Skeletal muscle cell (primary cell): ENCODE measurements around the gene CFAP61.

Experiments used
- DNase-seq: peaks from one replicate; pipeline ENCODE4 v3.0.0-alpha.2; 2010; ENCODE audit warnings: low read depth
- H3K4me3 ChIP-seq: 2 replicates; pipeline ENCODE4 v1.5.1; 2011; ENCODE audit warnings: low read depth, mild to moderate bottlenecking, control low read depth, low read length, moderate library complexity

CFAP61 gene

DNA sequence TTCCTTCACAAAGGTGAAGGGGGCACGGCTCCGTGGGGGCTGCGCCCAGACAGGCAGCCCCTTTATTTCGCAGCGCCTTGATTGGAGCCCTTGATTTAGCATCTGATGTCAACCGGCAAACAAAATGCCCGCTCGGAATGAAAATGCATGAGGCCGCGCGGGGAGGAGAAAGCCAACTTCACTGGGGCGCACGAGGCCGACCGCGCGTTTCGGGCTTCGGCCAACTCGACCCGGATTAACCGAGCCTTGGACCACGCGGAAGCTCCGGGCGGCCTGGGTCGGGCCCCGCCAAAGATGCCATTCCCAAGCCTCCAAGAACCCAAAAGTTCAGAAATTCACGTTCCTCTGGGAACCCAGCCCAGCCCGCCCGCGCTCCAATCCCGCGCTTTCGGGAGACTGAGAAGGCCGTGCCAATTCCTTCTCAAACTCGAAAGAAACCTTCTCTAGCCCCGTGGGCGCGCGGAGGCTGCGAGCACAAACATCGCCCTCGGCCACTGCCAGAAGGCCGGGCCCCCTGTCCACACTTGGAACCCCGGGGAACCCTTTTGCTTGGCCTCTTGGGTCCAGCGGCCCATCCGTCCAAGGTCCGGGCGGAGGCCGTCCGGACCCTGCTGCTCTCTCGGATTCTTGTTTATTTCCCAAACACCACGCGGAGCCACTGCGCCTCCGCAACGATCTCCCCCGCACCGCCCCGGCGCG is 314.7 kb downstream of the CFAP61 start:
- no peak overlapping the region for H3K4me3 ChIP-seq
- DNase-seq, result no peak

DNA sequence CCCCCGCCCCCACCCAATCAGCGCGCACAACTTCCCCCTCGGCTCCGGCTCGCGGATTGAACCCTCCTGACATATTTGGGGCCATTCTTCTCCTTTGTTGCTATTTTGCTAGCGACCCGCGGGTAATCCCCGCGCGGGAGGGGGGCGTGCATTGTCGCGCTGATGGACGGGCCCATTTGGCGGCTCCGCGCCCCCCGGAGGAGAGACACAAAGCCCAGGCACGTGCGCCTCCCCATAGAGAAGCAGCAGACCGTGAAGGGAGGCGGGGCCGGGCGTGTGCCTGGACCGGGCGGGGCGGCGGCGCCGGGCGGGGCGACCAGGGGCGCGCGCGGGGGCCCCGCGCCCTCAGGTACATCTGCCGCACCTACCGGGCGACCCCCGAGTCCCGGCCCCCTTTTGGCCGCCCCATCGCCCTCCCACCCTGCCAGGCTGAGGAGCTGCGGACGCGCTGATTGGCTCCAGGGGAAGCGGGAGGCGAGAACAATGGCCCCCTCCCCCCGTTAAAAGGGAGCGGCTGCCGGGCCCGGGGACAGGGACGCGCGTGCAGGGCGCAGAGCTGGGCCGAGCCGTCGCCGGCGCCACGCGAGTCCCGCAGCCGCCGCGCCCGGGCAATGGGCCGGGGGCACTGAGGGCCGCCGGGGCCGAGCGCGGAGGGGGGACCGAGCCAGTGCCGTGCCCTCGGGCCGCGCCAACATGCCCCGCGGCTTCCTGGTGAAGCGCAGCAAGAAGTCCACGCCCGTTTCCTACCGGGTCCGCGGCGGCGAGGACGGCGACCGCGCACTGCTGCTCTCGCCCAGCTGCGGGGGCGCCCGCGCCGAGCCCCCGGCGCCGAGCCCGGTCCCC is 315.5 kb downstream of the CFAP61 start, which contains the start of gene INSM1:
TSS of gene INSM1 (plus strand) at position 530 of the 843 bp plus-strand sequence. CDS start at position 694, 164 bp downstream.
- no peak for DNase-seq
- peak within 1 kb of the TSS; percentile 18 for H3K4me3 ChIP-seq

DNA sequence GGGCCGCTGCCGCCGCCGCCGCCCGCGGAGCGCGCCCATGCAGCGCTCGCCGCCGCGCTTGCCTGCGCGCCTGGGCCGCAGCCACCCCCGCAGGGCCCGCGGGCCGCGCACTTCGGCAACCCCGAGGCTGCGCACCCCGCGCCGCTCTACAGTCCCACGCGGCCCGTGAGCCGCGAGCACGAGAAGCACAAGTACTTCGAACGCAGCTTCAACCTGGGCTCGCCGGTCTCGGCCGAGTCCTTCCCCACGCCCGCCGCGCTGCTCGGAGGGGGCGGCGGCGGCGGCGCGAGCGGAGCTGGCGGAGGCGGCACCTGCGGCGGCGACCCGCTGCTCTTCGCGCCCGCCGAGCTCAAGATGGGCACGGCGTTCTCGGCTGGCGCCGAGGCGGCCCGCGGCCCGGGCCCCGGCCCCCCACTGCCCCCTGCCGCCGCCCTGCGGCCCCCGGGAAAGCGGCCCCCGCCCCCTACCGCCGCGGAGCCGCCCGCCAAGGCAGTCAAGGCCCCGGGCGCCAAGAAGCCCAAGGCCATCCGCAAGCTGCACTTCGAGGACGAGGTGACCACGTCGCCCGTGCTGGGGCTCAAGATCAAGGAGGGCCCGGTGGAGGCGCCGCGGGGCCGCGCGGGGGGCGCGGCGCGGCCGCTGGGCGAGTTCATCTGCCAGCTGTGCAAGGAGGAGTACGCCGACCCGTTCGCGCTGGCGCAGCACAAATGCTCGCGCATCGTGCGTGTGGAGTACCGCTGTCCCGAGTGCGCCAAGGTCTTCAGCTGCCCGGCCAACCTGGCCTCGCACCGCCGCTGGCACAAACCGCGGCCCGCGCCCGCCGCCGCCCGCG is 316.3 kb downstream of the CFAP61 start:
- peak overlapping the region; percentile 18 for H3K4me3 ChIP-seq
- no peak for DNase-seq

GRCh38 chr20:20369250-20370093 is 317.1 kb downstream of the CFAP61 start:
- DNase-seq, result no peak
- no peak overlapping the region for H3K4me3 ChIP-seq

DNA sequence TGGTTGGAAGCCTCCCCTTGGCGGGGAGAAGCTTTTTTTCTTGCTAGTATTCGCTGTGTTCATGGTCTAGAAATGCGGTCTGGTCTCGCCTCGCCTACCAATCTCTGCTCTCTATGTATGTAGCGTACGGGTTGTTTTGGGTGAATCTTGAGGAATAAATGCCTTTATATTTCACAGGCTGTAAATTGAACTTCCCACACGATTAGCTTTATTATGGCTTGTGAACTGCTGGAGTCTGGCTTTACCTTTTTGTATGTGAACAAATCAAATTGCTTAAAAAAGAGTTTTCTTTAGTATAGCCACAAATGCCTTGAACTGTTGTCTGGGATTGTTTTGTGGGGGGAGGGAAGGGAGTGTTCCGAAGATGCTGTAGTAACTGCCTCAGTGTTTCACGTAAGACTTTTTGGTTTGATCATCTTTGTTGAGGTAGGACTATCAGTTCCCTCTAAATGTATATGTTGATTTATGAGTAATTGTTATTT is 317.8 kb downstream of the CFAP61 start:
- H3K4me3 ChIP-seq, result no peak overlapping the region

GRCh38 chr20:20371083-20371482 is 318.8 kb downstream of the CFAP61 start:
- no peak for DNase-seq
- no peak overlapping the region for H3K4me3 ChIP-seq

More for the DNA sequence above, 317.8 kb downstream of the CFAP61 start:
- DNase-seq, result no peak

GRCh38 chr20:20371681-20372080 is 319.3 kb downstream of the CFAP61 start:
- no peak overlapping the region for H3K4me3 ChIP-seq
- no peak for DNase-seq

GRCh38 chr20:20373091-20373571 is 320.8 kb downstream of the CFAP61 start:
- no peak overlapping the region for H3K4me3 ChIP-seq
- peak; percentile 49 for DNase-seq

DNA sequence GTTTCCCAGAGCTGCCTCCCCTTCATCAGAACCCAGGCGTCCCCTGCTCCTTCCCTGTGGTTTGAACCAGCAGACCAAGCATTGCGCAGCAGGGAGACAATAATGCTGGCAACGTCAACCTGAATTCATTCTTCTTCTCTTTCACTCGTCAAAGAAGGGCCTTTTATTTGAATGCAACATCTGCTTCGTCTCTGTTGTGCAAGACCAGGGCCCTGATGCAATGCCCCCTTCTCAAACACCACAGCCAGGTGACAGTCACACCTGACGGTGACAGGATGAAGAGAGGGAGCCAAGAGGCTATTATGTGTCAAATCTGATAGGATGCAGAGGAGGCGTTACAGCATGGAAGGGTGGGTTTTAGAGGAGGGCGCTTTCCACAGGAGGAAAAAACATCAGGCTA is 323.5 kb downstream of the CFAP61 start:
- H3K4me3 ChIP-seq, result no peak overlapping the region
- no peak for DNase-seq

GRCh38 chr20:20386192-20386591 is 333.9 kb downstream of the CFAP61 start:
- DNase-seq, result no peak
- no peak overlapping the region for H3K4me3 ChIP-seq

DNA sequence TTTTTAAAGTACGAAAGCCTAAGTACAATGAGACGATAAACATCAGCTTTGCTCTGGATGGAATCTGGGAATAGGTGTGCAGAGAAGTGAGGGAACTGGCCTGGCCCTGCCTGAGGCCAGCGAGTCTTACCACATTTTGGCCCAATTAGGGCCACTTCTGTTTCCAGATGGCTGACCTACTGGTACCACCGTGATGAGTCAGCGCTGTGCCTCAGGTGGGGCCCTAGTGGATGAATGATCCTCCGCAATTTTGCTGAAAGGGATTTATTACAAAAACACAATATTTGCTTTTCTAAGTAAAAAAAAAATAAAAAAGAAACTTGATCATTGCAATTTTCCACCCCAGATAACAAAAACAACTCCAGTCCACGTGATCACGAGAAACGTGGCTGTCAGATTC is 338.1 kb downstream of the CFAP61 start:
- DNase-seq, result no peak
- no peak overlapping the region for H3K4me3 ChIP-seq

DNA sequence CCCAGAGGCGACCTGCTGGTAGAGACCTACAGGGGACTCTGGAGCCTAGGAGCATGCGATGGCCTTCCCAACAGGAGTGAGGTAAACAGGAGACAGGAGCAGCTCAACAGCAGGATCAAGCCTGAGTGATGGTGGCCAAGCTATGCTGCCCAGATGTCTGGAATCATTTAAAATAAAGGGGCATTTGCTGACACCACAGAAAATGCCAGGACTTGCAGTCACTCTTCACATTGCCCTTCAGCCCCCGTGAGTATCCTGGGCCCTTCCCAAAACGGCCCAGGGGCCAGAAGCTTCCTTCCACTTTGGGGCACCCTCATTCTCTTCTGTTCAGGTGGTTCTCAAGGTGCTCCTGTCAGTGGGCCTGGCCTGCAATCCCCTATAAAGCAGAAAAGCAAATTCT is 338.8 kb downstream of the CFAP61 start:
- H3K4me3 ChIP-seq, result no peak overlapping the region
- no peak for DNase-seq

DNA sequence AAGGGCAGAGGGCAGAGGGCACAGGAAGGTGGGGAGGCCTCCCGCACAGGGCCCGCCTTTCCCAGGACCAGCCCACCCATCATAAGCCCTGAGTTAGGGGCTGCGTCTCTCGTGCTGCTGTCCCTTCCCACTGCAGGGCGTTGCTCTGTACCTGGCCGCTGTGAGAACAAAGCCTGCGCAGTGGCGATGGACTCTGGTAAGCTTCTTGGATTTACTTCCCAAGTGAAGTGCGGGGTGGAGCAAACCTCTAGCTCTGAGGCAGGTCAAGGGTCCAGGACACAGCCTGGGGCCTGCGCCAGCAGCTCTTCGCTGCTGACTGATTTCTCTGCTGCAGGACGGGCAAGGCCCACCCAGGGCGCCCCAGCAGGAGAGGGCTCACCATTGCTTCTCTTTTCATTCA is 339.4 kb downstream of the CFAP61 start:
- H3K4me3 ChIP-seq, result no peak overlapping the region

GRCh38 chr20:20393207-20394120 is 341.1 kb downstream of the CFAP61 start:
- H3K4me3 ChIP-seq, result no peak overlapping the region
- DNase-seq, result peak; percentile 48

More for the DNA sequence above, 339.4 kb downstream of the CFAP61 start:
- no peak for DNase-seq

- no peak for DNase-seq
- no peak overlapping the region for H3K4me3 ChIP-seq
Observed at GRCh38 chr20:20395087-20395486, 342.8 kb downstream of the CFAP61 start.

DNA sequence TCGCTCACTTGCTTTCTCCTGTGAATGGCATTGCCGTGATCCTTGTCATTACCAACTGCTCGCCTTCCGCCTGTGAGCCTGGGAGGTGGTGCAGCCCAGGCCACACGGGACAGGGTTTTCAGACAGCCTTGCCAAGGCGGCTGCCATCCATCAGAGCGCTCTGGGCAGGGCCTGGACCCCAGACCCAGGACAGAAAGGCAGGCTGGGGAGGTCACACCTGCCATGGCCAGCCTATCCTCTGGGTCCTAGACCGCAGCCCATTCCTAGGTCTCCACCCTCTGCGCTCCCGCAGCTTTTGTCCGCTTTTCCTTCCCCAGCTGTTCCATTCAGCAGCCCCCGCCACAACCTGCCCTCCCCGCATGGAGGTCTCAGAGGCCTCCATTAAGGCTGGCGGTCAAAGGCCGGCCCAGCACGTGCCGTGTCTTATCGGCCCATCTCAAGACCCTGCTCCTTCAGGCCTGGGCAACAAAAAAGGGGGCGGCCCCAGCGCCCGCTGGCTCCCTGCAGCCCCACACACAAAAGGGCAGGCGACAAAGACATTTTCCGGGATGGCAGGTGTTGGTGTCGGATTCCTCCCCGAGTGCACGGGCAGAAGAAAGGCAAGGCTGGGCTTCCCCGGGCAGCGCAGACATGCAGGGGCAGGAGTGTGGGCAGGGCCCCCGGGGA is 343.7 kb downstream of the CFAP61 start:
- no peak overlapping the region for H3K4me3 ChIP-seq
- DNase-seq, result no peak

DNA sequence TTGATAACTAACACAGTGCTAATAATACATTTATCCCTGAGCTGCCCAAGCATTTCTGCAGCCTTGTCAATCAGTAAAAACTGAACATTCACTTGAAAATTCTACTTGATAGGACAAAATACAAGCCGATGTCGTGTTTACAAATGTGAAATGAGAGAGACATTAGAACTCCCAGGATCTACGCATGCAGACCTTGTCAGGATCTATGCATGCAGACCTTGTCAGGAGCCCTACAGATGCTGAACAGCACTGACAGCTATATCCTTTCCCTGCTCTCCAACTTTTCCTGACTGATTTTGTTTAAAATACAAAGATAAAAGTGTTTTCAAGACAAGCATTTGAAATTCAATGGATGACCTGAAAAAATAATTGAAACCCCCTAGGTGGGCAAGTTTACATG is 344.5 kb downstream of the CFAP61 start:
- H3K4me3 ChIP-seq, result no peak overlapping the region
- no peak for DNase-seq
